ENCODE results near the gene LRRC7. TPM values are rescaled to one million over a fixed set of nuclear protein-coding genes. Genes with fewer than 3 reads are reported as not detected.

Gene LRRC7
- total and polyA plus RNA-seq, 11 donors, result 0.25 to 4.1 (median 0.49) TPM; not detected in 1

DNA sequence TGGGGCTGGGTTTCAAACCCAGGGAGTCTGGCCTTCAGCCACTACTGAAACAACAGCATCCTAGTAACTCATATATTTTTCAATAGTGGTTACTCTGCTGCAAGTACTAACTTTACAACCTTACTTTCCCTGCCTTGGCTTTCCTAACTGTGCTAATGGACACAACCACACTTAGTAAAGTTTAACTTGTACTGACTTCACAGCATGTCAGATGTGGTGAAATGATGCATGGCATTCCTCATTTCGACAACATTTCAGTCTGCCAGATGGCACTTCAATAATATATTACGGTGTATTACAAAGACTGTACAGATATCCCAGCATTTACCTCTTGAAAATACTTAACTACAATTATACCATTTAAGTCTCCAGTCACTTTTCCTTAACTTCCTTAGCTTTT is 27.8 kb downstream of the LRRC7 start:
- DNase-seq, result no peak
- Histone ChIP-seq H3K27ac (no peak overlapping the region), H3K4me1 (no peaks in the 10 kb centered on the region), H3K9me3 (no peaks in the 10 kb centered on the region), H3K4me3 (no peak overlapping the region), H3K36me3 (no peaks in the 10 kb centered on the region), H3K27me3 (no peaks in the 10 kb centered on the region)
- intact Hi-C loops (cut with DNase I), result no loop called here
- 67 to 79% (median 70%) methylated on average over 2 of the region's 2 CpGs for WGBS, 4 donors
- TF ChIP-seq POLR2A (IDR thresholded peaks at IDR 0.05), result no peak
- TF ChIP-seq CTCF (IDR thresholded peaks at IDR 0.05), result no peak
- no peak for ATAC-seq

GRCh38 chr1:69611316-69611715 is 43.6 kb downstream of the LRRC7 start:
- 57 to 66% (median 60%) methylated on average over 3 of the region's 3 CpGs for WGBS, 4 donors
- H3K4me3 ChIP-seq, result no peak overlapping the region
- no peak overlapping the region for H3K27ac ChIP-seq
- no peaks in the 10 kb centered on the region for H3K9me3 ChIP-seq
- no peaks in the 10 kb centered on the region for H3K36me3 ChIP-seq
- H3K27me3 ChIP-seq, result no peaks in the 10 kb centered on the region
- DNase-seq (no peak), ATAC-seq (no peak)
- no peak for TF ChIP-seq POLR2A (IDR thresholded peaks at IDR 0.05)
- no peak for TF ChIP-seq CTCF (IDR thresholded peaks at IDR 0.05)
- intact Hi-C loops (cut with DNase I), result no loop called here
- no peaks in the 10 kb centered on the region for H3K4me1 ChIP-seq

- Histone ChIP-seq H3K4me1 (no peaks in the 10 kb centered on the region), H3K9me3 (peaks cover 0 to 6% (median 0%) of the 10 kb centered on the region in 12 donors), H3K36me3 (no peaks in the 10 kb centered on the region), H3K27me3 (no peaks in the 10 kb centered on the region), H3K27ac (no peak overlapping the region), H3K4me3 (no peak overlapping the region)
- TF ChIP-seq POLR2A (IDR thresholded peaks at IDR 0.05) (no peak), CTCF (IDR thresholded peaks at IDR 0.05) (no peak)
- 89 to 93% (median 92%) methylated on average over 3 of the region's 3 CpGs for WGBS, 4 donors
- no peak for ATAC-seq
- intact Hi-C loops (cut with DNase I), result no loop called here
- DNase-seq, result no peak
These were observed 45.7 kb downstream of the LRRC7 start for GRCh38 chr1:69613414-69613813.

DNA sequence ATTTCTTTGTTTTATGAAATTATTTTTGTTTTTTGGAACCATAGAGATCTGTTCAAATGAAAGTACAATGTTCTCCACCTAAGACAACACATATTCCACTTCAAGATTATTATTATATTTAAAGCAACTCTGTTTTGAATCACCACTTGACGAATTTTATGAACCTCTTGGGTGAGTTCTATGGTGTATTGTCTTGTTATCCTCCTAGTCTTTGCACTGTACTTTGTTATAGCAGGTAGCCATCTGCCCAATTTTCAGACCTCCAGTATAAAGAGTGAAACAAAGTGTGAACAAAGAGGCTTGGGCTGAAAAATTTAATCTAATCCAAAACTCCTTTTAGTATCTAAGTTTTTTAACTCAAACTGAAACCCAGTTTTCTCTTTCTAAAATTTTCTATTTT is 71.0 kb downstream of the LRRC7 start:
- no peaks in the 10 kb centered on the region for H3K27me3 ChIP-seq
- peaks cover 0 to 4% (median 0%) of the 10 kb centered on the region in 12 donors for H3K9me3 ChIP-seq
- DNase-seq (no peak), ATAC-seq (no peak)
- H3K36me3 ChIP-seq, result no peaks in the 10 kb centered on the region
- H3K4me3 ChIP-seq, result no peak overlapping the region
- intact Hi-C loops (cut with DNase I), result no loop called here
- 60 to 75% (median 66%) methylated on average over 1 of the region's 1 CpG for WGBS, 4 donors
- TF ChIP-seq POLR2A (IDR thresholded peaks at IDR 0.05), result no peak
- TF ChIP-seq CTCF (IDR thresholded peaks at IDR 0.05), result no peak
- H3K4me1 ChIP-seq, result no peaks in the 10 kb centered on the region
- H3K27ac ChIP-seq, result no peak overlapping the region
